Fibroblast of upper back skin (primary cell): ENCODE results near the gene ENTPD8.
A peak's percentile ranks its signal among the peaks of the same experiment; 100 is the strongest.

ENCODE experiments used
- DNase-seq: peaks from one replicate; pipeline ENCODE4 v3.0.0-alpha.2; 2013

Gene ENTPD8

DNA sequence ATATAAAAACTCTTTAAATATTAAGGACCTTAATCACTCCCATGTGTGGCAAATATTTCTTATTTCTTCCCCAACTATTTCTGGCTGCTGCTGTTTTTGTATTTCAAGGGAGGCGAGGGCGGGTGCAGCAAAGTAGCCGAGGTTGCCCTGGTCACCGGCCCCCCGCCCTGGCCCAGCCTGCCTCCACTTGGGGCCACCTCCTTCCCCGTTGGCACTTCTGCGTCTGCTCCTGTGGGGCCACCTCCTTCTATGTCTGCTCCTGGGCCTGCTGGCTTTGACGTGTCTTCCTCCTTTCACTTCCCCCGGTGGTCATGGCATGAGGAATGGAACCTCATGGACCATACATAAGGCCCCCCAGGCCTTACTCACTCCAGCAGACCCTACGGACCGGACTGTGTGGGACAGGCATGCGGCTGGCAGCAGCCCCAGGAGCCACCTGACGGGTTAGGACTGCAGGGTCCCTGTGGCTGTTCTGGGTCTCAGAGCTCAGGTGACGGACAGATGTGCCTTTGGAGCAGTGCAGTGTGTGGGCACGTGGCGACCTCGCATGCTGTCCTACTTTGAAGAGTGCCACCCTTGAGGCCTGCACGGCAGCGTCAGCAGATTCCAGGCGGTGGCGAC lies 5.8 kb upstream of the ENTPD8 start:
- DNase-seq: peak; percentile 33

DNA sequence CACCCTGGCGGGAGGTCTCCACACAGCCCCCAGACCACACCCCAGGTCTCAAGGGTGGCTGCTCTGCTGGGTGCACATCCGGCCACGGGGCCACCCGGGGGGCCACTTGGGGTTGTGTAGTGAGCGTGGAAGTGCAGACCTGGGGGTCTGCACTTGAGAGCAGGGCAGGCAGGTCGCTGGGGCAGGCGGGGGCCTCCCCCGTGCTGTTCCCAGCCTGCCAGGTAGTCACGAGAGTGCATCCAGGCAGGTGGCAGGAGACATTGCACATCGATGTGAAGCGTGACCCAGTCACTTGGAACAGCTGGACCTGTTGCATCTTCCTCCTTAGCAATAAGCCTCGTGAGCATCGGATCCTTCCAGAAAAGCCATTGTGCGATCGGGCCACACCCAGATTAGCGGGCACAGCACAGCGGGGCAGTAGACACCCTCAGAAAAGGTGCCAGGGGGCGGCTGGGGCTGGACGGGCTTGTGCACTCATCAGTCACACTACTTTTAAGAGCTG lies 4.8 kb upstream of the ENTPD8 start:
- no peak for DNase-seq

DNA sequence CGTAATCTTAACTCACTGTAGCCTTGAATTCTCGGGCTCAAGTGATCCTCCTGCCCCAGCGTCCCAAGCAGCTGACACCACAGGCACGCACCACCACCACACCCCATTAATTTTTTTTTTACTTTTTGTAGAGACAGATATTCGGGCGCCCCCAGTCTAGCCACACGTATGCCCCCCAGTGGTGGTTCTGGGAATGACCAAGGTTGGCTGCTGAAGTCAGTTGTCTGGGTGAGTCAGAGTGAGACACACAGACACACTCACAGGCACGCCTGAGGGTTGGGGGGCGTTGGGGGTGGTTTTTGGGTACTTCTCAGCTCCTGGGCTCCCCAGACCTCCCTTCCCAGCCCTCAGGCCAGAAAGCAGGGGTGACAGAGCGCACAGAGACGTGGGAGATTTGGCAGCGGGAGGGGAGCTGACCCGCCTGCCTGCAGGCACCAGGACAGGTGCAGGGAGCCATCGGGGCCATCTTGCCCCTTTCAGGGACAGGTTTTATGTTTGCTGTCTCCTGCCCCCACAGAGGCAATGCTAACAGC lies 4.2 kb upstream of the ENTPD8 start:
- DNase-seq: peak; percentile 77

DNA sequence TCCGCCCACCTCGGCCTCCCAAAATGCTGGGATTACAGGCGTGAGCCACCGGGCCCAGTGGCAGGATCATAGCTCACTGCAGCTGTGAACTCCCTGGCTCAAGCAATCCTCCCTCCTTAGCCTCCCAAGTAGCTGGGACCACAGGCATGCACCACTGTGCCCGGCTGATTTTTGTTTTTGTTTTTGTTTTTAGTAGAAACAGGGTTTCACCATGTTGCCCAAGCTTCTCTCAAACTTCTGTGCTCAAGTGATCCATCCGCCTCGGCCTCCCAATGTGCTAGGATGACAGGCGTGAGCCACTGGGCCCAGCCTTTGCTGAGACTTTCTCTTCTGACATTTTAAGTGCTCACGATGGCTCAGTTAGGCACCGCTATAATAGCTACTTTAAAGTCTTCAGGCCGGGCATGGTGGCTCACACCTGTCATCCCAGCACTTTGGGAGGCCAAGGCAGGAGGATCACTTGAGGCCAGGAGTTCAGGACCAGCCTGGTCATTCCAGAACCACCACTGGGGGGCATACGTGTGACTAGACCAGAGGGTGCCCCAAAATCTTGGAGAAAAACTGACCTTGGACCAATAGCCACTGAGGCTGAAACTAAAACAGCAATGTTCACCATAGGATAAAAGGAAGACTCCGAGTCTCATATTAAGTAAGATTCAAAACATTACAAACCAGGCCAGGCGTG lies 3.1 kb upstream of the ENTPD8 start:
- DNase-seq: no peak

- DNase-seq: no peak
Measured at GRCh38 chr9:137441935-137442321, 771 bp upstream of the ENTPD8 start.

DNA sequence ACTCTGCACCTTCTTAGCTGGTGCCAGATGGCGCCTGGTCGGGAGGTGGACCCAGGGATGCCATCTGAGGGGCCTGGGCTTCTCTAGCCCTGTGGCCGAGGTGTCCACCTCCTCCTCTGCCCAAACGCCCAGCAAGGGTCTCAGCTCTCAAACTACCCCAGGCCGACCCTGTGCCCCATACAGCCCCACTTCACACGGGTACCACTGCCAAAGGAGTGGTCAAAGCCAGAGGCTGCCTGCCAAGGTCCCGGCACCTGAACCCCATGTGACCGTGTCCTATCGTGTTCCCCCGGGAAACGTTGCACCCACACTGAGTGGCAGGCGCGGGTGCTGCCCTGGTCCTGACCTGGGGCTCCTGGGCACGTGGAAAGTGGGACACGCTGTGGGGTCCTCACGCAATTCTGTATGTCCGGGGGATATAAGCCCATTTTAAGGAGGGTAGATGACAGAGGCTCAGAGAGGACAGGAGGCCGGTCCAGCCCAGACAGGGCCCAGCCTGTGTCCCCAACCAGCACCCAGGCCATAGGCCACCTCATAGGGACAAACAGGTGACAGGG lies 1.9 kb downstream of the ENTPD8 start:
- DNase-seq: no peak

DNA sequence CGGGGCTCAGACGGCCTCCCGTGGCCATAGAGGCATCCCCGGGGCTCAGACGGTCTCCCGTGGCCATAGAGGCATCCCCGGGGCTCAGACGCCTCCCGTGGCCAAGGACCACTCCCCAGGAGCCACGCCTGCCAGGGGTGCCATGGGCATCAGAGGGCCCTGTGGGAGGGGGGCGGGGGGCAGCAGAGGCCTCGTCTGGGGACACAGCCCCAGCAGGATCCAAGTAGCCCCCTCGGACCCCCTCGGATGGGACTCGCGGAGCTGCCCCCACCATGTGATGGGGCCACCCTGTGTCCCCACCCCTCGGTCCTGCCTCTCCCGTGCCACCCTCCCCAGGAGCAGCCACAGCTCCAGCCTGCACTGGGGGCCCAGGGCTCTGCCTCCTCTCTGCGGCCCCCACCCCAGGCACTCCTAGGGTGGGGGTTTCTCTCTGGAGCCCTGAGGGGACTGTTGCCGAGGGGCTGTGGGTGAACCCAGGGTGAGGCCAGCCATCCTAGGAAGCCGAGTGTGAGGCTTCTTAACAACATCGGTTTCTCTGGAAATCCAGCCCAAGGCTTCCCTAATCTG lies 2.5 kb downstream of the ENTPD8 start:
- no peak for DNase-seq

- DNase-seq: no peak
Measured at GRCh38 chr9:137437691-137438590, 3.2 kb downstream of the ENTPD8 start.

- no peak for DNase-seq
Measured at GRCh38 chr9:137436761-137437600, 4.2 kb downstream of the ENTPD8 start.

DNA sequence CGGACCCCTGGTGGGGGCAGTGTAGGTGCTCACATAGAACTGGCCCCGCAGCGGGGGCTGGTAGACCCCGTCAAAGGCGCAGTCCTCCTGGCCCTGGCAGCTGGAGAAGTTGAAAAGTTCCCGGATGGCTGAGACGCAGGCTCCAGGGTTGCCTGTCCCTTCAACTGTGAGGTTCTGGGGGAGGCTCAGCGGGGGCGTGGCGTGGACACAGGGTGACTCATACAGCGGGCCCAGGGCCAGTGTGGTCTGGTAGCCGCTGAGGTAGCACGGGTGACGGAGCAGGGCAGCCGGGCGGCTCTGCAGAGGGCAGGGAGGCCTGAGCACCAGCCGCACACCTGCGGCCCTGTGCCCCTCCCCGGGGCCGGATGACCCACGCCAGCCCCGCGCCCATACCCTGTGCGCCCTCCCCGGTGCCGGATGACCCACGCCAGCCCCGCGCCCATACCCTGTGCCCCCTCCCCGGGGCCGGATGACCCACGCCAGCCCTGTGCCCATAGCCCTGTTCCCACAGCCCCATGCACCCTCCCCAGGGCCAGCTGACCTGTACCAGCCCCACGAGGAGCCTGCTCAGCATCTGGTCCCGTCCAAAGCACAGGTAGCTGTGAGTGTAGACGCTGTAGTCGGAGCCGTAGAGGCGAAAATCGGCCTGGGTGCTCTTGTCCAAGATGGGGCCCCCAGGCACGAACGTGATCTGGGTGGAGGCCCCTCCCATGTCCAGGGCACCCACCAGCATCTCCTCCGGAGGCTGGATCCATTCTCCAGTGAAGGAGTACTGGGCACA lies 5.0 kb downstream of the ENTPD8 start:
- DNase-seq: peak; percentile 36

DNA sequence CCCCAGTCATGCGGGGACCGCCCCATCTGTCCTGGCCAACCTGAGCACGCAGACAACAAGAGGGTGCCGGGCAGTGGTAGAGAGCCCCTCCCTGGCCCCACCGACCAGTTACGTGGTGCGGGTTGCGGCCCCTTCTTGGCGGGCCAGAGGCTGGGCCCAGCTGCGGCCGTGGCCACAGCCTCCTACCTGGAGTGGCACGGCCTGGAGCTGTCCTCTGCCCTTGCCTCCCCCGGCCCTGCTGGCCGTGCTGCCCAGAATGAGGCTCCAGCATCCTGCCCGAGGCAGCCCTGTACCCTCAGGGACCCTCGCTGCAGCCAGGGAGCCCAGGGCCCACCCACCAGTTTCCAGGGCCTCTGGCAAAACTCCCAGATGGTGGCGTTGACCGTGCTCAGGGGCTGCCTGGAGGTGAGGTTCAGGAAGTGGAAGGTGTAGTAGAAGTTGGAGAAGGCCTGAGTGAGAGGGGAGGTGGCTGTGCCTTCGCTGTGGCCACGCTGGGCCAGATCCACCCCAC lies 5.7 kb downstream of the ENTPD8 start:
- no peak for DNase-seq

GRCh38 chr9:137434498-137435380 lies 6.4 kb downstream of the ENTPD8 start:
- no peak for DNase-seq

DNA sequence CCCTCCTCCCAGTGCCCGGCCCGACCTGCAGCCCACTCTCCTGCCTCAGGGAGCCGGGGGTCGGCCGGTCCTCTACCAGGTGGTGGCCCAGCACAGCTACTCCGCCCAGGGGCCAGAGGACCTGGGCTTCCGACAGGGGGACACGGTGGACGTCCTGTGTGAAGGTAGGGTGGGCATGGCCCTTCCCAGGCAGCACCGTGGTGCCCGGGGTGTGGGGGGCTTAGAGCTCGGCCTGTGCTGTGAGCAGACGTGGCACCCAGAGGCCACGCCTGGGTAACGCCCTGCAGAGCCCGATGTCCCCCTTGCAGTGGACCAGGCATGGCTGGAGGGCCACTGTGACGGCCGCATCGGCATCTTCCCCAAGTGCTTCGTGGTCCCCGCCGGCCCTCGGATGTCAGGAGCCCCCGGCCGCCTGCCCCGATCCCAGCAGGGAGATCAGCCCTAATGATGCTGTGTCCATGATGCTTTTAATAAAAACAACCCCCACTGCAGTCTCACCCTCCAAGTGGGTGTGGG lies 7.2 kb downstream of the ENTPD8 start:
- DNase-seq: no peak

- no peak for DNase-seq
Measured at GRCh38 chr9:137433349-137433915, 7.7 kb downstream of the ENTPD8 start.

GRCh38 chr9:137432687-137433348 lies 8.3 kb downstream of the ENTPD8 start:
- no peak for DNase-seq

DNA sequence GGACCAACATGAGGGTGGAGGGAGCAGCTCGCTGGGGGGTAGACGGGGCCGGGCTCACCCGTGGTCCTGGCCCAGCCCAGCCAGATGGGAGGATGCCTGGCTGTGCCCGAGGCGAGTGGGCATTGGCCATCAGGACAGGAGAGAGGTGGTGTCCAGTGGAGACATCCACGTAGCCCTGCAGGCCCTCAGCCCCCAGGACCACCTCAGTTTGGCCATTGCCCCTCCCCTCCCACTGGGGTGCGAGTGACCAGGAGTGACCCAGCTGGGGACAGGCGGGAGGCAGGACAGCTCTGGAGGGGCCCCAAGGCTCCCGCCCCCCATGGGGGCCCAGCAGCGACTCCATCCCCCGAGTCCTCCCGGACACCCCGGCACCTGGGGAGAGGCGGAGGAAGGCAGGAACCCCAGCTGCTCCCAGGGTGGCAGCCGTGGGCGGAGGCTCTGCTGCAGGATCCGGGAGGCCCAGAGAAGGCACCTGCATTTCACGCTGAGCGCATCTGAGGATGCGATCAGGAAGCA lies 9.7 kb downstream of the ENTPD8 start:
- DNase-seq: no peak

- no peak for DNase-seq
Measured at GRCh38 chr9:137430723-137431415, 10.3 kb downstream of the ENTPD8 start.
